HPDE6-E6E7 (cell line): ENCODE data around the gene SPRR5.

Source experiments
- DNase-seq: peaks from one replicate; pipeline ENCODE4 v3.0.0; 2011; ENCODE audit warnings: missing footprints; ENCODE audit errors: extremely low spot score

SPRR5 gene

GRCh38 chr1:152983234-152983633 lies 36.2 kb downstream of the SPRR5 start:
- no peak for DNase-seq

- DNase-seq = peak; percentile 49
These were observed 36.7 kb downstream of the SPRR5 start, which contains the start of gene SPRR1A for GRCh38 chr1:152983743-152984142. SPRR1A (plus strand) TSS chr1:152984081; CDS start chr1:152985231, 1,150 bp downstream.

- no peak for DNase-seq
These were observed 39.6 kb downstream of the SPRR5 start for GRCh38 chr1:152986578-152986977.

GRCh38 chr1:152993186-152993585 lies 46.2 kb downstream of the SPRR5 start:
- DNase-seq = no peak

GRCh38 chr1:152995842-152996241 lies 48.8 kb downstream of the SPRR5 start:
- DNase-seq = no peak

GRCh38 chr1:152996633-152997400 lies 49.8 kb downstream of the SPRR5 start:
- DNase-seq = no peak

GRCh38 chr1:152997901-152998300 lies 50.9 kb downstream of the SPRR5 start:
- DNase-seq = no peak

GRCh38 chr1:152998476-152998875 lies 51.5 kb downstream of the SPRR5 start:
- no peak for DNase-seq
